ENCODE data around the gene SAE1.
A peak's percentile ranks its signal among the peaks of the same experiment; 100 is the strongest.

Gene SAE1

GRCh38 chr19:47157431-47158321 is 27.0 kb downstream of the SAE1 start:
- in situ Hi-C loops (cut with HindIII; ENCODE audit: low sequenced_read_pairs), result no loop called here
- DNase-seq (ENCODE audit: low read depth, low spot score), result peak; percentile 74
- peak; percentile 11 for TF ChIP-seq CTCF (IDR thresholded peaks at IDR 0.05; ENCODE audit: low read depth, low read length)
- no peak overlapping the region for H3K4me3 ChIP-seq (ENCODE audit: low read depth, low read length)

GRCh38 chr19:47158367-47158791 is 27.7 kb downstream of the SAE1 start:
- in situ Hi-C loops (cut with HindIII; ENCODE audit: low sequenced_read_pairs), result no loop called here
- no peak for TF ChIP-seq CTCF (IDR thresholded peaks at IDR 0.05; ENCODE audit: low read depth, low read length)
- H3K4me3 ChIP-seq (ENCODE audit: low read depth, low read length), result no peak overlapping the region
- DNase-seq (ENCODE audit: low read depth, low spot score), result no peak

- no peak overlapping the region for H3K4me3 ChIP-seq (ENCODE audit: low read depth, low read length)
- TF ChIP-seq CTCF (IDR thresholded peaks at IDR 0.05; ENCODE audit: low read depth, low read length), result no peak
- peak; percentile 41 for DNase-seq (ENCODE audit: low read depth, low spot score)
- in situ Hi-C loops (cut with HindIII; ENCODE audit: low sequenced_read_pairs), result no loop called here
Measured at GRCh38 chr19:47158879-47159503, 28.4 kb downstream of the SAE1 start.

- H3K4me3 ChIP-seq (ENCODE audit: low read depth, low read length), result no peak overlapping the region
- in situ Hi-C loops (cut with HindIII; ENCODE audit: low sequenced_read_pairs), result no loop called here
Measured at GRCh38 chr19:47161876-47162489, 31.3 kb downstream of the SAE1 start.

GRCh38 chr19:47168065-47168464 is 37.4 kb downstream of the SAE1 start:
- TF ChIP-seq CTCF (IDR thresholded peaks at IDR 0.05; ENCODE audit: low read depth, low read length), result no peak
- in situ Hi-C loops (cut with HindIII; ENCODE audit: low sequenced_read_pairs), result no loop called here
- DNase-seq (ENCODE audit: low read depth, low spot score), result no peak

More at GRCh38 chr19:47161876-47162489, 31.3 kb downstream of the SAE1 start:
- TF ChIP-seq CTCF (IDR thresholded peaks at IDR 0.05; ENCODE audit: low read depth, low read length), result no peak
- no peak for DNase-seq (ENCODE audit: low read depth, low spot score)

GRCh38 chr19:47172666-47173455 is 42.2 kb downstream of the SAE1 start:
- in situ Hi-C loops (cut with HindIII; ENCODE audit: low sequenced_read_pairs), result no loop called here
- DNase-seq (ENCODE audit: low read depth, low spot score), result no peak
- TF ChIP-seq CTCF (IDR thresholded peaks at IDR 0.05; ENCODE audit: low read depth, low read length), result no peak
- no peak overlapping the region for H3K4me3 ChIP-seq (ENCODE audit: low read depth, low read length)

More at GRCh38 chr19:47168065-47168464, 37.4 kb downstream of the SAE1 start:
- no peak overlapping the region for H3K4me3 ChIP-seq (ENCODE audit: low read depth, low read length)
